Loucy (cell line): ENCODE data around the gene SRSF8.

Experiments
- EZH2phosphoT487 ChIP-seq: fragments of 200-600 bp; IDR thresholded peaks from 2 replicates; pipeline ENCODE4 v1.6.1; 2018; ENCODE audit warnings: antibody characterized with exemption, mild to moderate bottlenecking, moderate library complexity, borderline replicate concordance
- TF ChIP-seq, protein P1 (sequence below): fragments of 200-600 bp; sonication (generic); conservative IDR thresholded peaks from 2 replicates; pipeline ENCODE4 v1.5.1; 2014; ENCODE audit warnings: mild to moderate bottlenecking, antibody characterized with exemption, low read length

GRCh38 chr11:95108671-95109551, 42.2 kb downstream of the SRSF8 start:
- TF ChIP-seq, protein P1, sequence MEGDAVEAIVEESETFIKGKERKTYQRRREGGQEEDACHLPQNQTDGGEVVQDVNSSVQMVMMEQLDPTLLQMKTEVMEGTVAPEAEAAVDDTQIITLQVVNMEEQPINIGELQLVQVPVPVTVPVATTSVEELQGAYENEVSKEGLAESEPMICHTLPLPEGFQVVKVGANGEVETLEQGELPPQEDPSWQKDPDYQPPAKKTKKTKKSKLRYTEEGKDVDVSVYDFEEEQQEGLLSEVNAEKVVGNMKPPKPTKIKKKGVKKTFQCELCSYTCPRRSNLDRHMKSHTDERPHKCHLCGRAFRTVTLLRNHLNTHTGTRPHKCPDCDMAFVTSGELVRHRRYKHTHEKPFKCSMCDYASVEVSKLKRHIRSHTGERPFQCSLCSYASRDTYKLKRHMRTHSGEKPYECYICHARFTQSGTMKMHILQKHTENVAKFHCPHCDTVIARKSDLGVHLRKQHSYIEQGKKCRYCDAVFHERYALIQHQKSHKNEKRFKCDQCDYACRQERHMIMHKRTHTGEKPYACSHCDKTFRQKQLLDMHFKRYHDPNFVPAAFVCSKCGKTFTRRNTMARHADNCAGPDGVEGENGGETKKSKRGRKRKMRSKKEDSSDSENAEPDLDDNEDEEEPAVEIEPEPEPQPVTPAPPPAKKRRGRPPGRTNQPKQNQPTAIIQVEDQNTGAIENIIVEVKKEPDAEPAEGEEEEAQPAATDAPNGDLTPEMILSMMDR, result no peak
- no peak for TF ChIP-seq EZH2phosphoT487
